Breast epithelium (tissue), 3 donors: ENCODE results near the gene STT3B.

Experiments
- CTCF ChIP-seq, 3 donors: fragments of 450-650 bp; IDR thresholded peaks; one replicate each; pipeline ENCODE4 v1.5.1; 2016 to 2017; ENCODE audit warnings: antibody characterized with exemption in 3 of 3, mild to moderate bottlenecking in 3 of 3, moderate library complexity in 3 of 3
- POLR2A ChIP-seq: fragments of 450-650 bp; IDR thresholded peaks from one replicate; pipeline ENCODE4 v1.6.1; 2016; ENCODE audit warnings: antibody characterized with exemption, mild to moderate bottlenecking, moderate library complexity
- POLR2AphosphoS5 ChIP-seq, 3 donors: sonication (generic); formaldehyde crosslinking; IDR thresholded peaks; one replicate each; pipeline ENCODE4 v1.6.1; 2017; ENCODE audit warnings: antibody characterized with exemption in 3 of 3

GRCh38 chr3:31530039-31530959 lies 2.4 kb upstream of the STT3B start:
- TF ChIP-seq CTCF (IDR thresholded peaks at IDR 0.05) (no peak), POLR2A (no peak), POLR2AphosphoS5 (IDR thresholded peaks at IDR 0.05) (no peak)
